GF-D8 (cell line): ENCODE data around the gene RHOV.

Experiments used
- DNase-seq: peaks from one replicate; lab custom pipeline; 2025; lab: John Stamatoyannopoulos, UW

RHOV gene

GRCh38 chr15:40845036-40845435 lies 29.0 kb downstream of the RHOV start:
- DNase-seq, result no peak

- no peak for DNase-seq
Observed at GRCh38 chr15:40844696-40845030, 29.4 kb downstream of the RHOV start.

GRCh38 chr15:40843885-40844695 lies 29.9 kb downstream of the RHOV start, which contains the start of gene SPINT1:
TSS of gene SPINT1 (plus strand) at chr15:40844048. CDS start at chr15:40844555, 507 bp downstream.
- no peak for DNase-seq

- DNase-seq, result no peak
Observed at GRCh38 chr15:40843261-40843884, 30.7 kb downstream of the RHOV start.

GRCh38 chr15:40841741-40842140 lies 32.3 kb downstream of the RHOV start:
- DNase-seq, result no peak

DNA sequence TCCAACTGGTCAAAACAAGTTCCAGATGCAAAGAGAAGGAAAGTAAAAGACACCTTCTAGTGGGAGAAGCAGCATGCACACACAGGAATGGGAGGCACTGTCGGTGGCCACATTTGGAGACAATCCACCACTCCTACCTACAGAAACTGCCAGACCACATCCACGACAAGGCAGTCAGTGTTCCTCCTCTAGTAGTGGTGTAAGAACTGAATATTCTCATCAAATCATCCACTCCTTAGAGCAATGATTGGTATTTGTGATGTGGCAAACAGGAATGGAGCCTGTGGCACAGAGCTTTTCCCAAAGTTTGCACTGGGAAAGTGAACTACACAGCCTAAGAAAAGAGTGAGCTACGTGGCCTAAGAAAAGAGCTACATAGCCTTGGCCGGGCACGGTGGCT lies 35.3 kb downstream of the RHOV start:
- DNase-seq, result no peak

- no peak for DNase-seq
Observed at GRCh38 chr15:40836020-40836419, 38.0 kb downstream of the RHOV start.

GRCh38 chr15:40832903-40833302 lies 41.1 kb downstream of the RHOV start:
- DNase-seq, result no peak

DNA sequence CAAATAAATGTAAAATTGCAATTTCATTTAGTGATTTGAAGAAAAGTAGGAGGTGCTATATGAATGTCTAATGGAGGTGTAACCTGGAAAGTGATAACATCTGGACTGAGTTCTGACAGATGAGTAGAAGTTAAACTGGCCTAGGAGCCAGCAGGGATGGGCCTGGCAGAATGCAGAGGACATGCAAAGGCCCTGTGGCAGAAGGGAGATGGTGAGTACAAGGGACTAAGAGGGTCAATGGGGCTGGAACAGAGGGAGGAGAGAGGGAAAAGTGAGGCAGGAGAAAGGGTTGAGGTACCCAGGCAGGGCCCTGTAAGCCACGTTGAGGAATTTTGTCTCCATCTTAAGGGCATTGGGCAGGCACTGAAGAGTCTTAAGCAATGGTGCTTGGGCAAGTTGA lies 42.2 kb downstream of the RHOV start:
- DNase-seq, result no peak

- no peak for DNase-seq
Observed at GRCh38 chr15:40830884-40831283, 43.1 kb downstream of the RHOV start.

- DNase-seq, result no peak
Observed at GRCh38 chr15:40829115-40829514, 44.9 kb downstream of the RHOV start.

DNA sequence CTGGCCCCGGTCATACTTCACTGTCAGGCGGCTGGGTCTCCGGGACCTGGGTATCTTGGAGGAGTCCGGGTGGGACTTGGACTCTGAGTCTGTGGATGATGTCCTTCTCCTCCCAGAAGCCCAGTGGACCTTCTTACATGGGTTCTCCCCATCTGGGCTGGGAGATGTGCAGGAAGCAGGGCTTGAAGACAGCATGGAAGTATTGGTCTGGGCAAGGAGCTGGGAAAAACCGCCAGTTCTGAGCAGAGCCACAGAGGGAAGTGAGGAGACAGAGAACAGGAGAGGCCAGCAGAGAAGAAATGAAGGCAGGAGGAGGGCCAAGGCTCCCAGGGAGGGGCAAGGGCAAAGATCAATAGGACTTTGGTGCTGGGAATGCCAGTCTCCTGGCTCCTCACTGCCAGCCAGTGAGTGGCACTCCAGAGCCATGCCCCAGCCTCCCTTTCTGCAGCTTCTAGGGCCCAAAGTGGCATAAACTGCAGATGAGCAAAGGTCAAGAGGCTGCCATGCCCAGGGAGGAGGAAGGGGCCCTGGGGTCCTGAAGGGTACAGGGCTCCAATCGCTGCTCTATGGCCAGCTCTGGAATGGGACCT lies 45.5 kb downstream of the RHOV start, which contains the start of gene PPP1R14D:
Gene PPP1R14D, minus strand, starts transcription at position 262 of the 590 bp plus-strand sequence. Its CDS starts 67 bp downstream, at position 195.
- no peak for DNase-seq

DNA sequence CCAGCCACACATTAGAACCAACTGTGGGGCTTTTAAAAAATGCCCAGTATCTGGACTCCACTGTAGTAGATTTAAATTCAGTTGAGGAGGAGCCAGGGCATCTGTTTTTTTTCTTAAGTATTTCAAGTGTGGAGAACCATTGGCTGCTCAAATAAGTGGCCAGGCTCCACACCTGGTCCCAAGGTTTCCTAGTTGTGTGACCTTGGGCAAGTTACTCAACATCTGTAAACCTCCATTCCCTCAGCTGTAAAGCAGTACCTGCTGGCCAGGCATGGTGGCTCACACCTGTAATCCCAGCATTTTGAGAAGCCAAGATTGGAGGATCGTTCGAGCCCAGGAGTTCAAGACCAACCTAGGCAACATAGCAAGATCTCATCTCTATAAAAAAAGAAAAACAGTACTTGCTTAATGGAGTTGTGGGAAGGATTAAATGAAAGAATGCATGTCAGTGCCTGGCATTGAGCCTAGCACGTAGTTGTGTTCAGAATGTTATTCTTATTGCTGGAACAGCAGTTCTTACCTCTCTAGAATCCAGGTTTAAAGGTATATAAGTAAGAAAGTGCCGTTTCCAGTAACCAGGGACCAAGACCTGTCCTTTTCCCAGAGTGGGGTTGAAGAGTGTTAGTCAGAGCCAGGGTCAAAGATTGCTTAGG lies 47.5 kb downstream of the RHOV start:
- DNase-seq, result no peak

DNA sequence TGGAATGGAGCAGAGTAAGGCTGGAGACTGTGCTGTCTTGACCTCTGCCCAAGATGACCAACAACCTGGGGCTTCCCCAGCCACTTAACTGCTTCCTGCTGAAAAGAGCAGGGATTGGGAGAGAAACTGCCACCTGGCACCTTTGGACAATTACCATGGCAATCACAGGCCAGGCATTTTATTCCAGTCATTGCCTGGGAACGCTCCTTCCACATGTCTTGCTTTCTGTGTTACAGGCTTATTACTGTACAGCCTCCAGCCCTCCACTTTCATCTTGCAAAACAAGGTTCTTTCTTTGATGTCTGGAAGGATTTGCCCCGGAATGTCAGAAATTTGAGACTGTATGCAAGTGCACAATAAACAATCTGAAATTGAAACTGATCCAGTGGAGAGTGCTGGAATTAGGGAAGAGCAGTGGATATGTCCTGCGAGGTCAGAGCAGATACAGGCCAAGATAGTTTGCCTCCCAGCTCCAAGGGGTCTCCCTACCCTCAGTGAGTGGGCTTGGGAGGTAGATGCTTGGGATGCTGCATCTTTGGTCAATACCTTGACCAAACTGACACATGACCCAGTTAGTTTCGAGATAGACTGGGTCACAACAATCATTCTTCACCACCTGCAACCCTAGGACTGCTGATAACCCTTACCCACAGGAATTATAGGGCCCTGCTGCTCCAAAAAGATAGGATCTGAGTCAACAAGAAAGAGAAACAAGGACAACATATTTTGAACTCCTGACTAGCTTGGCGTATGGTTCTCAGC lies 48.2 kb downstream of the RHOV start:
- DNase-seq, result no peak

DNA sequence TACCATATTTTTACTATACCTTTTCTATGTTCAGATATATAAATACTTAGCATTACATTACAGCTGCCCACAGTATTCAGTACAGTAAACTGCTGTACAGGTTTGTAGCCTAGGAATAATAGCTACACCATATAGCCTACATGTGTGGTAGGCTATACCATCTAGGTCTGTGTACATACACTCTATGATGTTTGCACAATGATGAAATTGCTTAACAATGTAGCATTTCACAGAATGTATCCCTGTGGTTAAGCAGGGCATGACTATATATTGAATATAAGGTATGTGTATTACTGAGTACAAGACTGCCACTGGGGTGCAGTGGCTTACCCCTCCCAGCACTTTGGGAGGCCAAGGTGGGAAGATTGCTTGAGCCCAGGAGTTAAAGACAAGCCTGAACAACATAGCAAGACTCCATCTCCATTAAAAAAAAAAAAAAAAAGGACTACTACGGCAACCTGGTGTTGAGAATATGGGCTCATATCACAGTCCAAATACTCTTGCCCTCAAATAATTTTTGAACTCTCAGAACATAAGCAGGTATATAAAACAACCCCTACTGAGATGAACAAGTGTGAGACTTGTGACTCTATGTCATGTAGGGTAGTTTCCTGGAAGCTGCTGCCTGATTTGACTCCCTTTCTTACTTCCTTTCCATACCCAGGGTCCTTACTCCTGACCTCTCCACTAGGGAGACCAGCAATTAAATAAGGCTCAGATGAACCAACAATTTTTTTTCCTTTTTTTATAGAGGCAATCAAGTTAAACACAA lies 50.3 kb downstream of the RHOV start:
- no peak for DNase-seq
